GM15510 (cell line): ENCODE measurements around the gene CTPS1.

Experiments used
- POLR2A ChIP-seq: IDR thresholded peaks from 3 replicates; pipeline ENCODE4 v1.6.1; 2011; ENCODE audit warnings: borderline replicate concordance; ENCODE audit not compliant: insufficient read length; ENCODE audit errors: extremely low read depth

The CTPS1 gene

GRCh38 chr1:40981691-40982448, 2.4 kb downstream of the CTPS1 start:
- TF ChIP-seq POLR2A = no peak

DNA sequence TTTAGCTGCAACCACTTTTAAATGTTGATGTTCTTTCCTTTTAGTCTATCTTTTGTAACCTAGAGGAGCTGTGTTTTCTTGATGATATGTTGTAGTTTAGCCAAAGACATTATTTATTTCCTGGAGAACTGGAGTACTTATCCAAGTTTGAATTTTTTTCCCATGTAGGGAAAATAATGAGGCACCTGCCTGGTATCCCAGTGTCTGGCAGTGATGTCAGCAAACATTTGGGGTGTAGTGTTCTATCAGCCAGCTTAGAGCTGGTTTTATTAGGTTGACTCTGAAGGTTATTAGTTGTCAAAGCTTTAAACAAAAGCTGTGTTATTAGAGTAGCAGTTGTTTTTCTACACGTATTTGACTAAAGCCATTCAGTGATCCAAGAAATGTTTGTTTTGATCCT, 3.2 kb downstream of the CTPS1 start:
- no peak for TF ChIP-seq POLR2A

DNA sequence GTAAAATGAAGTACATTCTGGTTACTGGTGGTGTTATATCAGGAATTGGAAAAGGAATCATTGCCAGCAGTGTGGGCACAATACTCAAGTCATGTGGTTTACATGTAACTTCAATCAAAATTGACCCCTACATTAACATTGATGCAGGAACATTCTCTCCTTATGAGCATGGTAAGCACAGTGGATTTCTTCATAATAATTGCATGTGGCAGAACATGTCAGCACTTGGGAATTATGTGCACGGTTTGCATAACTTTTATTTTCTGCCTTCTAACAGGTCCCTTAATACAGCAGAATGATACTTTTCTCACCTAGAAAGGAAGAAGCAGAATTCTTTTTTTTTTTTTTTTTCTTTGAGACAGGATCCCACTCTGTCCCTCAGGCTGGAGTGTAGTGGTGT, 3.8 kb downstream of the CTPS1 start:
- no peak for TF ChIP-seq POLR2A

DNA sequence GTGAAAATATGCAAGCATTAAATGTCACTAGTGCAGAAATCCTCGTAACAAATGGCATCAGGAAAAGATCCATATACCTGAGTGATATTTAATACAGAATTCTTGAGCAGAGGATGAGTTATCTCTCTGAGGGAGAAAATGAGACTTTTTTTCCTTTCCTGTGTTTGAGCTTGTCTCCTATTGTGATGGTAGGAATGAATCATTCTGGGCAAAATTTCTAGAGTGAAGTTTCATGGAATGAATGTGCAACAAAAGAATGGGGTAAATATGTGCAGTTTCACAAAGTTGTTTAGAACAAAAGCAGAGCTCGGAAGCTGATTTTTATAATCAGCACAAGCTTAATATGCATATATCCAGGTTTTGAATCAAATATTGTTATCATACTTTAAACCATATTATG, 4.6 kb downstream of the CTPS1 start:
- TF ChIP-seq POLR2A = no peak

- no peak for TF ChIP-seq POLR2A
Measured at GRCh38 chr1:40984531-40984930, 5.0 kb downstream of the CTPS1 start.

GRCh38 chr1:40985161-40985560, 5.7 kb downstream of the CTPS1 start:
- TF ChIP-seq POLR2A = no peak

DNA sequence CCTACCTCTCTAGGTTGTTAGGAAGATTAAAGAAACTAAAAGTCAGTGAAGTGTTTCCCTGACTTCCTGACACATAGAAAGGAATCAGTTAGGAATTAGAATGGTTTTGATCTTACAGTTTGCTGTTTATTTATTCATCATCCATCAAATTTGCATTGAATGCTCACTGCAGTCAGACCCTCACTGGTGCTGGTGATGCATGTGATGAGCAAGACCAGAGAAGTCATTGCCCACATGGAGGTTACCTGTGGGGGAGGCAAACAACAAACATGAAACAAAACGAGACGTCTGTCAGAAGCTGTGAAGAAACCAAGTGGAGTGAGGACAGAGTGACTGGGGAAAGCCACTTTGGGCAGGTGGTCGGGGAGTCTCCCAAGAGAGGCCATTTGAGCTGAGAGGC, 6.4 kb downstream of the CTPS1 start:
- no peak for TF ChIP-seq POLR2A

DNA sequence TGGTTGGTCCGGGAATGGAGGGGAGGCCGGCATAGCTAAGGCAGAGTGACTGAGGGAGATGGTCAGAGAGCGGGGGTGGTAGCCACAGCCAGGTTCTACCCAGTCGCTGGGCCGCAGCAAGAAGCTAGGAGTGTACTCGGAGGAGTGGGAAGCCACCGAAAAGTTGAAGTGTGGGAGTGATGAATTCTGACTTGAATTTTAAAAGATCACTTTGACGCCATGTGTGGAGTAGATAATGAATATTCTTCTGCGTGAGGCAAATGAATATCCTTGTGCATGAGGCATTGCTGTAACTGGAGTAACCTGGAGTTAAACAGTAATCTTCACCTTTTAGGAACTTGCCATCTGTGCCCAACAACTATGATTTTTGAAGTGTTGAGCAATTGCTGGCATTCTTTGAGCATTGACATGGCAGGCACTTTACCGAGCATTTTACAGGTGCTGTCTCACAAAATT, 6.9 kb downstream of the CTPS1 start:
- no peak for TF ChIP-seq POLR2A

- no peak for TF ChIP-seq POLR2A
Measured at GRCh38 chr1:40986956-40987355, 7.5 kb downstream of the CTPS1 start.

- no peak for TF ChIP-seq POLR2A
Measured at GRCh38 chr1:40987439-40988276, 8.2 kb downstream of the CTPS1 start.

- no peak for TF ChIP-seq POLR2A
Measured at GRCh38 chr1:40988280-40988679, 8.8 kb downstream of the CTPS1 start.

DNA sequence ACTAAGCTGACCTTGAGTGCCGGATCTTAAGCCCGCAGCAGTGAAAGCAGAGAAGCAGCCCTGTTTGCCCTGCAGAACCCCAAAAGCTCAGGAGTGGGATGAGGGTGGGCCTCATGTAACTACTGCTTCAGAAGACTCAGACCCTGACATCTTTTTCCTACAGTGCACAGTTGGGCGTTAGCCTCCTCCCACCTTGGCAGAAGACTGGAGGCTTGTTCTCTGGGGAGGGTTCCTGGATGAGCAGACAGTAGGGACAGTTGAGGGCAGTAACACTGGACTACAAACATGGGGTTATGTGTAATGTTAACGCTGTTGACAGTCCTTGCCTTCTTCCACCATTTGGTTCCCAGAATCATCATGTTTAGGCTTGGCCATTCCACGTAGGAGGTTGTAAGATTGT, 9.6 kb downstream of the CTPS1 start:
- TF ChIP-seq POLR2A = no peak

DNA sequence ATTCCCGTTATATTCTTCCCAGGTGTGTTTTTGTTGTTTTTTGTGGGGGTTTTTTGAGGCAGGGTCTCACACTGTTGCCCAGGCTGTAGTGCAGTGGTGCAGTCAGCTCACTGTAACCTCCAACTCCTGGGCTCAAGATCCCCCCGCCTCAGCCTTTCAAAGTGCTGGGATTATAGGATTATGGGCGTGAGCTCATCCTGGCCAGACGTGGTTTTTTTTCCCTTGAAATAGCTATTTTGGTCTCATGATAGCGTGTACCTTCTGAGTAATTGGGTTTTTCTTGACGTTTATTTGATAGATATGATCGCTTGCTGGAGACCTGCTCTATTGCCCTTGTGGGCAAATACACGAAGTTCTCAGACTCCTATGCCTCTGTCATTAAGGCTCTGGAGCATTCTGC, 17.6 kb downstream of the CTPS1 start:
- no peak for TF ChIP-seq POLR2A

DNA sequence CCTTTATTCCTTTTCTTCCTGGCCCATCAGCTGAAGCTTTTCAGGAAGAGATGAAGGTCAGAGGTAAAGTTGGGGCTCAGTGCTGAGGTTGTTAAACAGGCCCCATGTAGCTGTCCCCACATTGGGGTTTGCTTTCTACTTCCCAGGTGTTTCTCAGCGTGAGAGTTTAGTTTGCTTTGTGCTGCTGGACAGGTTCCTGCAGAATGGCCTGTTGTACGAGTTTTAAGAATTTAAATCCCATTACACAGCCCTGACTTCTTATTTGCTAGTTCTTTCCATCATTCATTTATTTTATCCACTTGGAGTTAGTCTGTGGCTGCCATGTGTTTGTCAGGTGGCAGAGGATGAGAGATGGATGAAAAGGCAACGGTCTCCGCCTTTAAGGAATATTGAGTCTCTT, 19.2 kb downstream of the CTPS1 start:
- no peak for TF ChIP-seq POLR2A

DNA sequence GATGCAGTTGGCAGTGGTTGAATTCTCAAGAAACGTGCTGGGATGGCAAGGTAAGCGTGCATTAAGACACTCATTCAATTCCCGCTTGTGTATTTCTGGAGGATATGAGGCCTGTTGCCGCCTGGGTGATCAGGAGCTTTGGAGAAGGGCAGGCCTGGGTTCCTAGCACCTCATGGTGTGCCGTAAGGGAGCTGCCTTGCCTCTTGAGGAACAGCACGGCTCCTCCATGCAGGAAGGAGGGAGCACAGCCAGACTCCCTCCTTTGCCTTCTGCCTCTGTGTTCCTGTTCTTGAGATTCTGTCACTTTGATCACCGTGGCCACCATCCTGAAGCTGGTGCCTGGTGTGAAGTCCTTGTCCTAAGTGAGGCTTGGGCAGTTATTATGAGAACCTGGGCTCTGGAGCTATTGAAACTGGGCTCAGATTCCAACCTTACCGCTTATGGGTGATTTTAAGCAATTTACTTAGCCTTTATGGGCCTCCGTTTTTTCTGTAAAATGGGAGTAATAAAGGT, 23.7 kb downstream of the CTPS1 start:
- TF ChIP-seq POLR2A = no peak

DNA sequence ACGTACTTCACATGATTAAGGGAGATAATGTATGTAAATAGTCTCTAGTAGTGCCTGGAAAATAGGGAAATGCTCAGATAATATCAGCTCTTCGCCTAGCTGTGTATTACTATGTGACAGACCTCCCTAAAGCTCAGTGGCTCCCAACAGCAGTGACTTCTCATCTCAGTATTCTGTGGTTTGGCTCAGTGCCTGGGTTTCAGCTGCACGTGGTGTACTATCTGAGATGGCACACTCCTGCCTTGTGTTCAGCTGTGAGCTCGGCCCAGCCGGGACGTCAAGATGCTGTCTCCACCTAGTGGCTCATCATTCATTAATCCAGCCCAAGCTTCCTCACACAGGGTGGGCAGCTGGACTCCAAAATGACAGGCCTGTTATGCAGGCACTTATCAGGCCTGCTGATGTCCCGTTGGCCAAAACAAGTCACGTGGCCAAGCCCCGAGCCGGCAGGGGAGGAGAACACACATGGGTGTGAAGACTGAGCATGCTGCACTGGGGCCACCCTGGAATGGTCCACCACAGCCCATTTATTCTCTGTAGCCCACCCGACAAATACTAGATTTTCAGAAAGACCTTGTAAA, 24.2 kb downstream of the CTPS1 start:
- no peak for TF ChIP-seq POLR2A

- TF ChIP-seq POLR2A = no peak
Measured at GRCh38 chr1:41005876-41006275, 26.4 kb downstream of the CTPS1 start.
